Inflammatory macrophage (primary cell): ENCODE data around the gene SLC7A9.
"Not testable (repeated sequence)": the region's sequence is repeated elsewhere in the genome, so short reads cannot be mapped to it uniquely, and the experiment has no call there.

Source experiments
- DNase-seq, 2 donors: peaks; one replicate each; pipeline ENCODE4 v3.0.0-alpha.2; 2020 to 2022
- total RNA-seq, 18 experiments: gene quantifications; one replicate each; lab custom pipeline; 2026; ENCODE audit warnings: mixed read lengths in 6 of 18, inconsistent platforms in 2 of 18; lab: John Stamatoyannopoulos, UW

SLC7A9 gene
- total RNA-seq: 0 to 0.22 (median 0.02) reads per million in 18 experiments

DNA sequence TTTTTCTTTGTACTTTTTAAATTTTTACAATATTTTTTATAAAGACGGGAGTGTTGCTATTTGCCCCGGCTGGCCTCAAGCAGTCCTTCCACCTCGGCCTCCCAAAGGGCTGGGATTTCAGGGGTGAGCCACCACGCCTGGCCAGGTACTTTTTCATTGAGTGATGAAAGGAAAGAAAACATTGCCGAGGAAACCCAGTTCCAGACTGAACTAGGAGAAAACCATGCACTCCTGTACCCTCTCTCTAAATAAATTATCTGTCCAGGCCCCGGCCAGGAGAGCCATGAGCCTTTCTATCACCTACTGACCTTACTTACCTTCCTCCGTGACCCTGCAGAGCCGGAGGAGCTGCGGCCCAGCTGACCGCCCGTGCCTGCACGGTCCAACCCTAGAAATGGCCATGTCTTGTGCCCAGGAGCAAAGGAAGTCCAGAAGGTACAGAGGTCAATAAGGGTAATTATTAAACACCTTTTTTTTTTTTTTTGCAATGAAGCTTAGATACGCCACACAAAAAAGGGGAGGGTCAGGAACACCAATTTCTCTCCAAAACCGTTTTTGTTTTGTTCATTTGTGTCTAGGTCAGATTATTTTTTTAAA, at the start of gene SLC7A9:
SLC7A9 (minus strand) TSS at position 399 of the 597 bp plus-strand sequence. CDS start 1,233 bp downstream, outside the sequence.
- no peak for DNase-seq

DNA sequence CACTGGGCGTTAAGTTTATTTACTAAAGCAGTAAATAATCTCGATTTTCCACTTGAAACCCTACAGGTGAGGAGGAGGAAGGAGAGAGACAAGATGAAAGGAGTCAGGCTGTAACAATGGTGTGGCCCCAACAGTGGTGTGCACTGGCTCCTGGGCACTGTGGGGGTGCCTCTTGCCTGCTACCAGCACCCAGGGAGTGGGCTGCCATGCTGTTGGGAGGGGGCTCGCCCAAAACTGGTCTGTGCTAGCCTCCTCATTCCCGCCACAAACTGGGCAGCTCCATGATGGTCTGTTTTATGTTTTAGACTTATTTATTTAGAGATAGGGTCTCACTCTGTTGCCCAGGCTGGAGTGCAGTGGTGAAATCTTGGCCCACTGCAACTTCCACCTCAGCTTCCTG, 49.8 kb upstream of the SLC7A9 start:
- no peak for DNase-seq

DNA sequence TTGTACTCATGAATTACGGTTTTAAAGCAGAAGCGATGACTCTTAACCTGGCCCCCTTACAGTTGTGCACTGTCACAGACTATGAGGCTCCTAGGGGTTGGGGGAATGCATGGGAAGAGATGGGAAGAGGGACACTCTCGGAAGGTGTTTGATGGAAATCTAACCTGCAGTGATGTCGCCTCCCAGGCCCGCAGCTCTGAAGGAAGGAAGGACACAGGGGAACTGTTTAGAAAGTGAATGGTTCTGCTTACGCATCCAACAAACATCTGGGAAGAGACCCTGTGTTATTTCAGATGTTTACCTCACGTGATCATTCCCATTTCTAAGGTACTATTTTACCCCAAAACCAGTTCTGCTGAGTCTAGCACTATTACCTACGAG, 48.0 kb upstream of the SLC7A9 start:
- DNase-seq: no peak

DNA sequence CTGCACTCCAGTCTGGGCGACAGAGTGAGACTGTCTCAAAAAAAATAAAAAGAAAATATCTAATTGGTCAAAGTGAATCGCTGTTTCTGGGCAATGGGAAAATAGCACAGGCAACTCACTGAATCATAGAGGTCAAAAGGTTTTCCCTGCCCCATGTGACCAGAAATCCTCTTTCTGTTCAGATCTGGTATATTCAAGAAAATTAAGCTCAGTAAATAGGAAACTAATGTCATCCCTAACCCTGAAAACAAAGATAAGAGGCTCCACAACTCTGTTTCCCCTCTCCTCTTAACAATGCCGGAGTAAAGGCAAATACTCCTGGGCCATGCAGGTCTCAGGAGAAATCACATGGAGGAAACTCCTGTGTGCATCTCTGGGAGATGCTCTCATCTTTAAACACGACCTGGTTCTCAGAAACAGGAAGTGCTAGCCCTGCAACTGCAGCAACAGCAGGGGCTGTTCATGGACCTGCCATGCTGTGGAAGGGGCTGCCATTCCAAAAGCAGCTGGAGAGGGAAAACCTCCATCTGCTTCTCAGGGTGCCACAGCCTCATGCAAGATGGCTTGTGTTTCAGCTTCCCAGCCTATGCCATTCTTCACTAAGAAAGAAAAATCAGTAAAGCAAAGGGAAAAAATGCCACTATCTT, 47.5 kb upstream of the SLC7A9 start:
- DNase-seq: peak in 1 of 2 donors; percentile 0

DNA sequence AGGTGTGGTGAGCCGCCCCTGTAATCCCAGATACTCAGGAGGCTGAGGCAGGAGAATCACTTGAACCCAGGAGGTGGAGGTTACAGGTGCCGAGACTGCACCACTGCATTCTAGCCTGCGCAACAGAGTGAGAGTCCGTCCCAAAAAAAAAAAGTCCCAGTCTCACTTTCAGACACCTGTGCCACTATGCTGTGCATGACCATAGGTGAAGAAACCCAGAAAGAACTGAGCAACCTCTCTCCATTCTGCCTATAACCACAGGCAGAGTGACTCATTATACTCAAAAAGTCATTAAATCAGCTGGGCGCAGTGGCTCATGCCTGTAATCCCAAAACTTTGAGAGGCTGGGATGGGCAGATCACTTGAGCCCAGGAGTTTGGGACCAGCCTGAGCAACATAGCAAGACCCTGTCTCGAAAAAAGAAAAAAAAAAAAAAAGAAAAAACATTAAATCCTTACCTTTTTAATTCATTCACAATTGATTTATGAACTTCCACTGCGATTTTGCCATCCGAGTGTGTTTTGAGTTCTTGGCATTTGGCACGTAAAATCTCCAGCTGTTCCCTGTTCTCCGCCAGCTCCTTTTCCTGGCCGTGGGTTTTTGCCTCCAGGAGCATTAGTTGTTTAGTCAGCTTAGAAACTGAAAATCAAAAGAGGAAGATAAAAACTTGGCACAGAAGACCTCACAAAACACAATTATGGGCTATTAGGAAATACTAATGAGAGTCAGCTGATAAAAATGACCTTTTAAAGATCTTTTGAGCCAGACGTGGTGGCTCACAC, 45.5 kb upstream of the SLC7A9 start:
- no peak for DNase-seq

DNA sequence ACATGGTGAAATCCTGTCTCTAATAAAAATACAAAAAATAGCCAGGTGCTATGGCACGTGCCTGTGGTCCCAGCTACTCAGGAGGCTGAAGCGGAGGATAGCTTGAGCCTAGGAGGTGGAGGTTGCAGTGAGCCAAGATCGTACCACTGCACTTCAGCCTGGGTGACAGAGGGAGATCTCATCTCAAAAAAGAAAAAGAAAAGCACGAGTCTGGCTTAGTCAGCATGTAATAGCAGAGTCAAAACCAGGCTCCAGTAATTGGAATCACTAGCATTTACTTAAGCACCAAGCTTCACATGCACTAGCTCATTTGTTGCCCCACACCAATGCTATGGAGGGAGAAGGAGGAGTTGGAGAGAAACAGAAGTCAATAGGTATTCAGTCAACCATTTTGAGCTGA, 41.9 kb upstream of the SLC7A9 start:
- DNase-seq: no peak

DNA sequence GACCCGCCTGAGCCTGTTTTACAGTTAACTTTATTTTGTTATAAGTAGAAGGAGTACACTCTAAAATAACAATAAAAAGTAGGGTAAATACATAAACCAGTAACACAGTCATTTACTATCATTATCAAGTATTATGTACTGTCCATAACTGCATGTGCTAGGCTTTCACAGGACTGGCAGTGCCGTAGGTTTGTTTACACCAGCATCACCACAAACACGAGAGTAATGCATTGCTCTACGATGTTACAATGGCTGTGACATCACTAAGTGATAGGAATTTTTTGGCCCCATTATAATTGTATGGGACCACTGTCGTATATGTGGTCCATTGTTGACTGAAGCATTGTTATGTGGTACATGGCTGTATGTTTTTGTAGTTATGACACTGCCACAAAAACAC, 41.3 kb upstream of the SLC7A9 start:
- no peak for DNase-seq

DNA sequence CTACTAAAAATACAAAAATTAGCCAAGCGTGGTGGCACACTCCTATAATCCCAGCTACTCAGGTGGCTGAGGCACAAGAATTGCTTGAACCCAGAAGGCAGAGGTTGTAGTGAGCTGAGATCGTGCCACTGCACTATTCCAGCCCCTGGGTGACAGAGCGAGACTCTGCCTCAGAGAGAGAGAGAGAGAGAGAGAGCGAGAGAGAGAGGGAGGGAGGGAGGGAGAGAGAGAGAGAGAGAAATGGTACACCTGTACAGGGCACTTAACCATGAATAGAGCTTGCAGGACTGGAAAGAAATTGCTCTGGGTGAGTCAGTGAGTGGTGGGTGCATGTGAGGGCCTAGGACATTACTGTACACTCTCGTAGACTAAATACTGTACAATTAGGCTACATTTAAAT, 40.5 kb upstream of the SLC7A9 start:
- DNase-seq: no peak

DNA sequence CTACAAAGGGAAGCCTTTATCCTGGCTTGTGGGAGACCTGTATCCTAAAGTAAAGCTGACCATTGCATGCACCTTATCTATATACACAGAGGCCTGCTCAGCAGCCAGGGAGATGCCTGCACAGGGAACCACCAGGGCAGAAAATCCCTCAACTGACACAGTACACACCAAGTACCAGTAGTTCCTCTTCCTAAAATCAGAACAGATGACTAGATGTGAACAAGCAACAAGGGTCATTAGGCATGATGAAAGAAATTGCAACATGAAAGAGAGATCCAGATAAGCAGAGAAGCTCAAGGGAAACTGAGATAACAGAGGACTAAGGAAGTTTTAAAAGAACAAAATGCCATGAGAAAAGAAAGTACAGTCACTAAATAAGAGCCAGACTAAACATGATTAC, 39.7 kb upstream of the SLC7A9 start:
- peak; percentile 3 to 9 for DNase-seq

DNA sequence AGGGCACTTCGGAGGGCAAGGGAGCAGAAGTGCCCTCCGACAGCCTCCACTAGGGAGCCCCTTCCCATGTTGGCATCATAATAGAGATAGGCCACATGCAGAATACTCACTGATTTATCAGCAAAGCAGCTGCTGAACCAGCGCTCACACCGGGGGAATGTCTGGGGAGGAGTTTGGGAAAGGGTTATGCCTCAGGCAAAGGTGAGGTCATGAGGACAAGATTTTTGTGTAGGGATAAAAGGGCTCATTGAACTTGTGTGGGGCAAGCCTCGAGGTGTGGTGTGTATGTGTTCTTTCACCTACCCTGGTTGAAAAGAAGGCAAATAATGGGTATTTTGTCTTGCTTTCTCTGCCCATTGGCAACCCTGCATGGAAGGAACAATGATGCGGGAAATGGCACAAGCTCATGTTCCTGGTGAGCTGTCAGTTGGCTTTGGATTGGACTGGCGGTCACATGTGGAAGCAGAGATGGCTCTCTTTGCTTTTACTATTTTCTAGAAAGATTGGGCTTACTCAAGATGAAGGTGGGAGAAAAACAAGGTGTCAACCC, 39.1 kb upstream of the SLC7A9 start:
- no peak for DNase-seq

DNA sequence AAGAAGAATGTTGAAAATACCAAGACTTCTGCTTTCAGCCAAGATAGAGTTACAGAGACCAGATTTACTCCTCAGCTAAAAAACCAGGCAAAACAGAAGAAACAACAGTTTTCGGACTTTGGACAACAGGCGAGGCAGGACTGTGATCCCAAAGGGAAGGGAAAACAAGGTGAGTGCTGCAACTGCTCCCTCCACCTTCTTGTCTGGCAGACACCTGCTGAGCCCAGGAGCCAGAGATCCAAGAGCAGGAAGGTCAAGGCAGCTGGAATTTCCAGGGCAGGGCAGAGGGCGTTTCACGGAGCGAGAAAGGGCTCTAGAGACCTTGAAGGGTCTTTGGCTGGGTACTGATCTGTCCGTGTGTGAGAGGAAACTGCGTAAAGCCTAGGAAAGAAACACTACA, 32.9 kb upstream of the SLC7A9 start:
- DNase-seq: no peak

DNA sequence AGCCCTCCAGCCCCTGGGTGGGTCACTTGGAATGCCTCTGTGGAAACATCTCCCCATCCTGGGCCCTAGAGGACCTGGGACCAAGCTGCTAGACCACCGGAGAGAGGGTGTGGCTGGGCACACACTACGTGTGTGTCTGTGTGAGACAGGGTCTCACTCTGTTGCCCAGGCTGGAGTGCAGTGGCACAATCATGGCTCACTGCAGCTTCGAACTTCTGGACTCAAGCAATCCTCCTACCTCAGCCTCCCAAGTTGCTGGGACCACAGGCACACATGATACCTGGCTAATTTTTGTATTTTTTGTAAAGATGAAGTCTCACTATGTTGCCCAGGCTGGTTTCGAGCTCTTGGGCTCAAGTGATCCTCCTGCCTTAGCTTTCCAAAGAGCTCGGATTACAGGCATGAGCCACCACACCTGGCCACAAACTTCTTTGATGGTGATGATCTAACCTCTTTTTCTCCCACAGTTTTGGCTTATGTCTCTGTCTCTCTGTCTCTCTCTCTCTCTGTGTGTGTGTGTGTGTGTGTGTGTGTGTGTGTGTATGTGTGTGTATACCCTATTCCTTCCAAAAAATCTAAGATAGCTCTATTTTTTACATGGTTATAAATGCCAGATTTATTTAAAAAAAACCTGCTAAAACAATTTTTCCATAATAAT, 32.1 kb upstream of the SLC7A9 start:
- no peak for DNase-seq

DNA sequence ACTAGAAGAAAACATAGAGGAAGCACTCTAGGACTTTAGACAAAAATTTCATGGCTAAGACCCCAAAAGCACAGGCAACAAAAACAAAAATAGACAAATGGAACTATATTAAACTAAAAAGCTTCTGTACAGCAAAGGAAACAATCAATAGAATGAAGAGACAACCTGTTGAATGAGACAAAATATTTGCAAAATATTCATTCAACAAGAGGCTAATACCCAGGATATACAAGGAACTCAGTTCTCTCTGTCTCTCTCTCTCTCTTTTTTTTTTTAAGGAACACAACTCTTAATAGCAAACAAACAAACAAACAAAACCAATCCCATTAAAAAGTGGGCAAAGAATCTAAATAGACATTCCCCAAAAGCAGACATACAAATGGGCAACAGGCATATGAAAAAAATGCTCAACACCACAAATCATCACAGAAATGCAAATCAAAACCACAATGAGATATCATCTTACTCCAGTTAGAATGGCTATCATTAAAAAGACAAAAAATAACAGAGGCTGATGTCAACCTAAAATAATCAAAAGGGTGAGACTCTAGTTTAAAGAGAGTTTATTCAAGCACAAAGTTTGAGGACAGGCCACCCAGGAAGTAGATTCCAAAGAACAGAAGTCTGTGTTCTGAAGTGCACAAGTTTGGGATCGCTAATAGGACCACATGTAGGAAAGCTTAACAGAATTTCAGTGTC, 27.1 kb upstream of the SLC7A9 start:
- no peak for DNase-seq

DNA sequence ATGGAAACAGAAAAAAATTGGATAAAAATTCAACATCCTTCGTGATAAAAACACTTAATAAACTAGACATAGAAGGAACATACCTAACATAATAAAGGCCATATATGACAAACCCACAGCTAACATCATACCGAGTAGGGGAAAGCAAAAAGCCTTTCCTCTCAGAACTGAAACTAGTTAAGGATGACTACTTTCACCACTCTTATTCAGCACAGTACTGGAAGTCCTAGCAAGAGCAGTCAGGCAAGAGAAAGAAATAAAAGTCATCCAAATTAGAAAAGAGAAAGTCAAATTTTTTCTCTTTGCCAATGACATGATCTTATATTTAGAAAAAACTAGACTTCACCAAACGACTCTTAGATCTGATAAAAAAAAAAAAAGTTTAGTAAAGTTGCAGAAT, 25.8 kb upstream of the SLC7A9 start:
- no peak for DNase-seq

DNA sequence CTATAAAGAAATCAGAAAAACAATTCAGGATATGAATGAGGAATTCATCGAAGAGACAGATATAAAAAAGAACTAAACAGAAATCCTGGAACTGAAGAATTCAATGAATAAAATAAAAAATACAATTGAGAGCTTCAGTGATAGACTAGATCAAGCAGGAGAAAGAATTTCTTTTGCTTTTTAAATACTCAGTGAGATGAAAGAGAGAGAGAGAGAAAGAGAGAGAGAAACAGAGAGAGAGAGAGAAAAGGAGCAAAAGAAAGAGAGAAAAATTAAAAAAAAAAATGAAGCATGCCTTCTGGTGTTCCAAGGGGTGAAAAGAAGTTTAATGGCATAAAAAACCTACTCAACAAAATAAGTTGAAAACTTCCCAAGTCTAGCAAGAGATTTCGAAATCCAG, 22.0 kb upstream of the SLC7A9 start:
- DNase-seq: no peak

DNA sequence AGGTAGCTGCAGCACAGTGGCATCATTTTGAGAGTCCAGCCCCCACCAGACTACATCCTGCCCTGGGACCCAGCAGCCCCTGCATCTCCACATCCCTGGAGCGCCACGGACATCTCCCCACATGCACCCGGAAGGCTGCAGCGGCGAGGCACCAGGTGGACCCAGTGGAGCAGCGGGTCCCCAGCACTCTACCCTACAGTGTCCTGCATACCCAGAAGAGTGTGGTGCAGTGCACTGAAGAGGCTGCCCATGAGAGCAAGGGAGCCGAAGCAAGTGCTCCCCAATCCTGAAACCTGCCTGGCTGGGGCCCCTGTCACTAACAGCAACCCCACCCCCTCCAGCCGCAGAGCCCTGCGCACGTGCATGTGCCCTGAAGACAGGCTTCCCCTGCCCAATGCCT, 21.3 kb upstream of the SLC7A9 start:
- no peak for DNase-seq

DNA sequence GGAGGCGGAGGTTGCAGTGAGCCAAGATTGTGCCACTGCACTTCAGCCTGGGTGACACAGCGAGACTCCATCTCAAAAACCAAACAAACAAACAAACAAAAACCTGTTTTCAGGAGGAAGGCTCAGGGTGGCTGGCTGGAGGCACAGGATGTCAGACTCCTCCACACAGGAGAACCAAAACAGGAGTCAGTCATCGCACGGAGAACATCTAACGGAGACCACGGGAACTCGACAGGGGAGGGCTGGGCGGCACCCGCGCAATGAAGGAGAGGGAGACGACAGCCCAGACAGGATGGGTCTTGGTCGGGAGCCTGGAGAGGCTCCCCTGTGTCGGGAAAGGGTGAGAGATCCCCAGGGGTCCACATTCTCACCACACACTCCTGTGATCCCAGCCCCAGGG, 20.8 kb upstream of the SLC7A9 start:
- DNase-seq: no peak

DNA sequence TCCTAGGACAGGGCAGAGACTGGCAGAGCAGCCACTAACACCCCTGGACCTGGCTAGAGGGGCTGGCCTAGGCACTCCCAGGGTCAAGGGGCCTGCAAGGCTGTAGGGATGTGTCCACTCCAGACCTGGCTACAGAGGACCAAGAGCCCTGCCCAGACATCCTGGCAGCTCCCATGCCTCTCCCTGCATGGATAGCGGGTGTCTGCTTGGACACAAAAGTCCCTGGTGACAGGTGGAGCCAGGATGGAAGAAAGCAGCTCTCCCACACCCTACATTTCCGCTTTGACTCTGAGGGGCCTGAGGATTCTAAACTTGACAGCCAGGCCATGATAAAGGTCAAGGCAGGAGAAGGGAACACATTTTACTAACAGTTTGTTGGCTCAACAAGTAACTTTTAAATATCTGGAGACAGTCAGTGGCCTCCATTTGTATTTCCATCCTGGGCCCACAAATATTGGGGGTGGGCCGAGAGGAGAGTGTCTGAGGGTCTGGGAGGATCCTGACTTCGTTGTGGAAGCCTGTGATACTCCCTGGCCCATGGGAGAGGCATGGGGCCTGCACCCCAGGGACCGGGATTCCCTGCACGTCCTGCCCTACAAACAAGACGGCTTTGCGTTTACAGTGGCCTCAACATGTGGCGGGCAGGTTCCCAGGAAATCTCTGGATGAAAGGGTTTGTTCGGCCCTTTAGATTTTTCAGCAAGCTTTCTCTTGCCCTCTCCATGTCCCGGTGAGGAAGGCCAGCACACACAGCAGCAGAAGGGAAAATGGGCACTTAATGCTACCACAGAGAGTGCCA, 19.8 kb upstream of the SLC7A9 start:
- DNase-seq: no peak

DNA sequence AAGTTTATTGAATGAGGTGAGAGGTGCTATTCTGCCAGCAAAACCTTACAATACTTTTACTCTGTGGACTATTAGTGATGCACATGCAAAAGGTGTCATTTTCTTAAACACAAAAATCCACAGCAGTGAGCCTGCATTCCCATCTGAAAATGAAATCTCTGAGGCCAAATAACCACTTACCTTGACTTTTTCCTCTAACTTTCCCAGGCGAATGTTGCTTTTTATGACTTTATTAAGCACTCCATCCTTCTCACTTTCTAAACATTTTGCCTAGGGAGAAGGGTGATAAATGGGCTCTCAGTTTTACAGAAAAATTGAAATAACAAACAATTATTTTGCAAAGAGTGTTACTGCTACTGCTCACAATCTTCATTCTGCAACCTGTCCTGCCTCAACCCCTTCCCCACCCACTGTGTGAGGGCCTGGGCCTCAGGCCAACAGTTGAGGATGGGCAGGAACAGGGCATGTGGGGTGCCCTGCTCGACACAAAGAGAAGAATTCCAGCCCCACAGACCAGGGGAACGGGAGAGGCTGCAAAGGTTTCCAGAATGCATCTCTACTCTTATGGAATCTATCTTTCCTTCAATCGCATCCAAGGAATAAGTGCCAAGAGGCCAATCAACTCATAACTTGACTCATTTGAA, 18.1 kb upstream of the SLC7A9 start:
- DNase-seq: no peak

DNA sequence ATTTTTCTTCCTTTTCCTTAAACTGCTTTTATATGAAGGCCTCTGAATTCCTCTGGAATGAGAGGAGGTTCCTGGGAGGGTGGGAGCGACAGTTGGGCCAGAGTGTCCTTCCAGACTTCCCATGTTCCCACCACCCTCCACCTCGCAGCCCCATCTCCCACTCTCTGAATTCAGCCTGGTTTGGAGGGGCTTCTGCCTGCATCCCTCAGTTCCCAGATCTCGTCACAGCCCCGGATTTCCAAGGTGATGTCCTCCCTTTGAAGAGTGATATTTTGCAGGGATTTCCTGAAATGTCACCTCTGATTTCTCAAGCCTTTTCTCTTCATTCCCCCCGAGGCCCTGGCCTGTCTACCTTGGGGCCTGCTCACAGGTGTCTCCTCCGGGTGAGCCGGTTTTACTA, 16.7 kb upstream of the SLC7A9 start:
- no peak for DNase-seq

DNA sequence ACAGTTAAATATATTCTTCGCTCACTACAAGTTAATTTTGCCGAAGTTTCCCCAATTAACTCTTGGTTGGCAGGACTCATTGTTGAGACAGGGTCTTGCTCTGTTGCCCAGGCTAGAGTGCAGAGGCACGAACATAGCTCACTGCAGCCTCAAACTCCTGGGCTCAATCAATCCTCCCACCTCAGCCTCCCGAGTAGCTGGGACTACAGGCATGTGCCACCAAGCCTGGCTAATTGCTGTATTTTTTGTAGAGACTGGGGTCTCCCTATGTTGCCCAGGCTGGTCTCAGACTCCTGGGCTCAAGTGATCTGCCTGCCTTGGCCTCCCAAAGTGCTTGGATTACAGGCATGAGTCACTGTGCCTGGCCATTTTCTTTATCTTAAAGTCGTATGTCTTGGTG, 15.7 kb upstream of the SLC7A9 start:
- not testable (repeated sequence) for DNase-seq
